Activated CD8-positive, alpha-beta memory T cell treated with anti-CD3 and anti-CD28 coated beads for 48 hours (primary cell): Measurements from ENCODE around the gene METTL13.

Experiments
- DNase-seq, 3 experiments: peaks; one replicate each; pipeline ENCODE4 v3.0.0-alpha.2; 2020; ENCODE audit warnings: low read depth in 2 of 3, low spot score in 2 of 3

Gene METTL13

DNA sequence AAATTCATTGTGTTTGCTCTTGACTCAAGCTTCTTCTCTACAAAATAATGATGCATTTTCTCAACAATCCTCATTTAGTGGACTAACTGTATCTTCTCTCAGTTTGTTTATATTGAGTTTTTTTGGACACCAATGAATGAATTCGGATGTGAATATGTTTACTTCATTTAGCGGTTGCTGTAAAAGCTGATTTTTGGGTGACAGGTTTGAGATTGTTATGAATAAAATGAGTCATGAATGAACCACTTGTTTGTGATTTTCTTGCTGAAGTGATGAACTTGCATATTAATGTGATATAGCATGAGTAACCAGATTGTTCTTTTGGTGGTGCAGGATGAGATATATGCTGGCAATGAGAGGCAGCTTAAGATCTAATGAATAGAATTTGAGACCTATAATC lies 62.9 kb downstream of the METTL13 start:
- DNase-seq: no peak

GRCh38 chr1:171845998-171846397 lies 64.5 kb downstream of the METTL13 start:
- no peak for DNase-seq
